ENCODE data around the gene MNT.

MNT gene

GRCh38 chr17:2396192-2396567 lies 4.7 kb downstream of the MNT start:
- CTCF ChIA-PET, result interaction anchor here (1.6 kb wide), 1 partner anchor 14 kb away, joined by 7 read pairs; no protein-coding TSS in a partner anchor
- peak overlapping the region; percentile 88 for H3K27ac Mint-ChIP-seq
- no peak for DNase-seq
- H3K36me3 Mint-ChIP-seq, result peaks cover 14% of the 10 kb centered on the region
- H3K9me3 Mint-ChIP-seq, result no peaks in the 10 kb centered on the region
- peak overlapping the region; percentile 70 for H3K4me3 Mint-ChIP-seq
- peaks cover under 1% of the 10 kb centered on the region for H3K27me3 Mint-ChIP-seq
- peaks cover 63% of the 10 kb centered on the region for H3K4me1 Mint-ChIP-seq

DNA sequence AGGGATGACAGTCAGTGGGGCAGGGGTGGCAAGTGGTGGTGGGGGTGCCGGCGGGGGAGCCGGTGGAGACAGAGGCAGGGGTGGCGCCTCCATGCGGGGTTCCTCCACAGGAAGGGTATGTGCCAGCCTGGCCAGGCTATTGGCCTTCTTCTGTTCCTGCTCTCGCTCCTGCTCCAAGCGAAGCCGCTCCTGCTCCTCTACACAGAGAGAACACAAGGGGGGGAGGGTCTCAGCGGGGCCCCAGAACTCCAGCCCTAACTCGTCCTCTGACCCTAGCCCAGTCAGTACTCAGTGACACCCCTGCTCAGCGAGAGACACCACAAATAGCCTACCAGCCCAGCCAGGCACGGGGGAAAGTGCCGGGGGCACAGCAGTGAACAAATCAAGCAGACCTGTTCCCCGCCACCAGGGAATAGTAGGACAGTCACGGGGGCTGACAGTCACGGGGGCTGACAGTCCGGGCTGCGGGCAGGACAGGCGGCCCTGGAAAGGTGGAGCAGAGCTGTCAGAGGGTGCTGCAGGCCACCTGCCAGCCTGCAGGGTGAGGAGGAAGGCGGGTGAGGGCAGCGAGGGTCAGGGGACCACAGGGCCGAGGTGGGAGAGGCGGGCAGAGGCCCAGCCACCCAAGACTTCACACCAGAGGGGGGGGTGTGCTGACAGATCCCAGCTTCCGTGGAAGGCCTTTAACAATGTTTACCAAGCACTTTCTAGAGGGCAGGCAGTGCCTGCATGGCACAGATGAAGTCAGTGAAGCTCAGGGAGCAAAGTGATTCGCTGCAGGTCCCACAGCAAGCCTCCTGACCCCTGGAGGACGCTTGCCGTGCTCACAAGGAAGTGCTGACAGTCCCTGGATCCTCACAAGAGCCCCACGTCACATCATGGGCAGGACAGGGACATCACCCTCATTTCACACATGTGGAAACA lies 5.3 kb downstream of the MNT start:
- Mint-ChIP-seq H3K4me3 (peak overlapping the region; percentile 70), H3K4me1 (peaks cover 67% of the 10 kb centered on the region), H3K27me3 (no peaks in the 10 kb centered on the region), H3K27ac (peak overlapping the region; percentile 88), H3K36me3 (peaks cover 14% of the 10 kb centered on the region), H3K9me3 (no peaks in the 10 kb centered on the region)
- DNase-seq, result no peak
- CTCF ChIA-PET, result interaction anchor here (1.6 kb wide), 1 partner anchor 13 kb away, joined by 7 read pairs; no protein-coding TSS in a partner anchor

- Mint-ChIP-seq H3K27ac (peak overlapping the region; percentile 88), H3K4me3 (peak overlapping the region; percentile 79), H3K9me3 (no peaks in the 10 kb centered on the region), H3K36me3 (peaks cover 15% of the 10 kb centered on the region), H3K27me3 (no peaks in the 10 kb centered on the region), H3K4me1 (peaks cover 73% of the 10 kb centered on the region)
- no peak for DNase-seq
- CTCF ChIA-PET, result no interaction called here
These were observed 6.1 kb downstream of the MNT start for GRCh38 chr17:2394775-2395201.

DNA sequence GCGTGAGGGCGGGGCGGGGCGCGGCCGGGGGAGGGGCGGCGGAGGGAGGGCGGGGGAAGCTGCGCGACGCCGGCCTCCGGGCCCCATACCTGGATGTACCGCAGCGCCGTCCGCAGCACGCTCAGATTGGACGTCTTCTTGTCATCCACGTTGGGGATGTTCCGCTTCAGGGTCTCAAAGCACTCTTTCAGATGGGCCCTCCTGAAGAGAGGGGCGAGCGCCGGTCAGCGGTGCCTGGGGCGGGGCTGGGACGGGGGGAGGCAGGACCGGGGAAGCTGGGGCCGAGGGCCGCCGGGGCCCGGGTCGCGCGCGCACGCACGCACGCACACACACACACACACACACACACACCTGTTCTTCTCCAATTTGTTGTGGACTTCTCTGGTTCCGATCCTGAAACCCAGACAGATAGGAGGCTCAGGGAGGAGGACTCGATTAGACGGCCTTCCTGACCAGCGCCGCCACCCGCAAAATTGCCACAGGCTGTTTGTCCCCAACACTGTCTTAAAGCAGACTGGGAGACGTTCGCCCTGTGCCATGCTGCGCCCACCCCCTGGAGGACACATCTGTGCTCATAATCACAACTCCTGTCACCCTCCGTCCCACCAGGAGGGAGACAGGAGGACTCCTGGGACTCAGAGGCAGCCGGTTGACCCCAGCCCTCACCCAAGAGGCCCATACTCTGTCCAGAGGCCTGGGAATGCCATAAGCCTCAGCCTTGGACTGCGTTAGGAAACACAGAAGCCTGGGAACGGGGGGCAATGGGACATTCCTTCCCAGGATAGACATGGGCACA lies 6.7 kb downstream of the MNT start:
- no peak for DNase-seq
- peak overlapping the region; percentile 79 for H3K4me3 Mint-ChIP-seq
- CTCF ChIA-PET, result no interaction called here
- no peaks in the 10 kb centered on the region for H3K27me3 Mint-ChIP-seq
- peaks cover 74% of the 10 kb centered on the region for H3K4me1 Mint-ChIP-seq
- H3K36me3 Mint-ChIP-seq, result peaks cover 17% of the 10 kb centered on the region
- no peaks in the 10 kb centered on the region for H3K9me3 Mint-ChIP-seq
- H3K27ac Mint-ChIP-seq, result peak overlapping the region; percentile 88

DNA sequence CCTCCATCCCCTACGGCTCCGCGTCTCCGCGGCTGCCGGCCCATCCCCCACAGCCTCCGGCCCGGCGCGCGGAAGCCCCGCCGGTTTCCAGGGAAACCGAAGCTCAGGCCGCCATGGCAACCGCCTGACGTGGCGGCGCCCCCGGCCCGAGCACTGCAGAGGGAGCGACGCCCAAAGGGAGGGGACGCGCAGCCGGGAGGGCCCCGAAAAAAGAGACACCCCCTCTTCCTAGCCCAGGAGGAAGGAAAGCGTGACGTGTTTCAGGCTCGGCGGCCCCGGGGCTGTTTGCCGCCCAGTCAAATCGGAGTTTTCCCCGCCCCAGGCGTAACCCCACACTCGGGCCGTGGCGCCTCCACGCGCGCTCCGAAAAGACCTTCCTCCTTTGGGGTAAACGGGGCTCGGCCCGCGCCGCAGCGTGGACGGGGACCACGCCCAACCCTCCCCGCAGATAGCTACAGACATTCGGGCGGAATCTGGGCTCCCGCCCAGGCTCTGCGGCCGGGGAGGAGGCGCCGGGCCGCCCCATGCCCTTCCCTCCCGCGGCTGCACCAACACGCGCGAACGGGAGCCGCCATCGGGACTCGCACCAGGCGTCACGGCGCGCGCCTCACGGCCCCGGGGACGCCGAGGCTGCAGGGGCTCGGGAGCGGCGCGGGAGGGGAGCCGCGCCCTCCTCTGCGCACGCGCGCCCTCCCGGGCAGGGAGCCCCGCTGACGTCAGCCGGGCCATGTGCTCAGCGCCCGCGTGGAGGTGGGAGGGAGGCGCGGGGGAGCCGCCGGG lies 7.5 kb downstream of the MNT start:
- peak; percentile 93 for DNase-seq
- CTCF ChIA-PET, result interaction anchor here (3.1 to 3.2 kb wide), 2 partner anchors 11 to 23 kb away, joined by 21 to 28 read pairs; no protein-coding TSS in a partner anchor

GRCh38 chr17:2392252-2393173 lies 8.3 kb downstream of the MNT start:
- Mint-ChIP-seq H3K36me3 (peaks cover 21% of the 10 kb centered on the region), H3K4me3 (peak overlapping the region; percentile 96), H3K9me3 (no peaks in the 10 kb centered on the region), H3K27me3 (no peaks in the 10 kb centered on the region), H3K27ac (peak overlapping the region; percentile 99), H3K4me1 (peaks cover 65% of the 10 kb centered on the region)
- peak; percentile 97 for DNase-seq
- CTCF ChIA-PET, result interaction anchor here (1.4 to 3.2 kb wide), 3 partner anchors 9 to 24 kb away, joined by 7 to 28 read pairs (median 21); no protein-coding TSS in a partner anchor

More for the DNA sequence above, 7.5 kb downstream of the MNT start:
- H3K9me3 Mint-ChIP-seq, result no peaks in the 10 kb centered on the region
- H3K27ac Mint-ChIP-seq, result peak overlapping the region; percentile 96
- H3K36me3 Mint-ChIP-seq, result peaks cover 21% of the 10 kb centered on the region
- H3K4me3 Mint-ChIP-seq, result peak overlapping the region; percentile 79
- H3K4me1 Mint-ChIP-seq, result peaks cover 73% of the 10 kb centered on the region
- no peaks in the 10 kb centered on the region for H3K27me3 Mint-ChIP-seq

GRCh38 chr17:2391597-2392251 lies 9.1 kb downstream of the MNT start:
- H3K4me1 Mint-ChIP-seq, result peaks cover 57% of the 10 kb centered on the region
- H3K27ac Mint-ChIP-seq, result peak overlapping the region; percentile 99
- CTCF ChIA-PET, result interaction anchor here (1.4 to 3.2 kb wide), 3 partner anchors 9 to 24 kb away, joined by 7 to 28 read pairs (median 21); no protein-coding TSS in a partner anchor
- H3K4me3 Mint-ChIP-seq, result peak overlapping the region; percentile 96
- H3K9me3 Mint-ChIP-seq, result no peaks in the 10 kb centered on the region
- peaks cover 21% of the 10 kb centered on the region for H3K36me3 Mint-ChIP-seq
- H3K27me3 Mint-ChIP-seq, result no peaks in the 10 kb centered on the region
- no peak for DNase-seq

GRCh38 chr17:2390199-2390836 lies 10.5 kb downstream of the MNT start:
- no peak for DNase-seq
- H3K4me3 Mint-ChIP-seq, result peak overlapping the region; percentile 51
- H3K36me3 Mint-ChIP-seq, result peaks cover 20% of the 10 kb centered on the region
- CTCF ChIA-PET, result interaction anchor here (3.1 to 3.2 kb wide), 2 partner anchors 8 to 26 kb away, joined by 21 to 28 read pairs; no protein-coding TSS in a partner anchor
- H3K27ac Mint-ChIP-seq, result peak overlapping the region; percentile 55
- no peaks in the 10 kb centered on the region for H3K27me3 Mint-ChIP-seq
- H3K9me3 Mint-ChIP-seq, result no peaks in the 10 kb centered on the region
- peaks cover 44% of the 10 kb centered on the region for H3K4me1 Mint-ChIP-seq

- no peaks in the 10 kb centered on the region for H3K27me3 Mint-ChIP-seq
- H3K4me3 Mint-ChIP-seq, result no peak overlapping the region
- CTCF ChIA-PET, result interaction anchor here (13.1 kb wide), 1 partner anchor 22 kb away, joined by 467 read pairs; the partner anchor contains the start of gene MNT
- peaks cover 20% of the 10 kb centered on the region for H3K36me3 Mint-ChIP-seq
- peaks cover 33% of the 10 kb centered on the region for H3K4me1 Mint-ChIP-seq
- no peak for DNase-seq
- peak overlapping the region; percentile 52 for H3K27ac Mint-ChIP-seq
- H3K9me3 Mint-ChIP-seq, result no peaks in the 10 kb centered on the region
These were observed 12.2 kb downstream of the MNT start for GRCh38 chr17:2388683-2389055.

DNA sequence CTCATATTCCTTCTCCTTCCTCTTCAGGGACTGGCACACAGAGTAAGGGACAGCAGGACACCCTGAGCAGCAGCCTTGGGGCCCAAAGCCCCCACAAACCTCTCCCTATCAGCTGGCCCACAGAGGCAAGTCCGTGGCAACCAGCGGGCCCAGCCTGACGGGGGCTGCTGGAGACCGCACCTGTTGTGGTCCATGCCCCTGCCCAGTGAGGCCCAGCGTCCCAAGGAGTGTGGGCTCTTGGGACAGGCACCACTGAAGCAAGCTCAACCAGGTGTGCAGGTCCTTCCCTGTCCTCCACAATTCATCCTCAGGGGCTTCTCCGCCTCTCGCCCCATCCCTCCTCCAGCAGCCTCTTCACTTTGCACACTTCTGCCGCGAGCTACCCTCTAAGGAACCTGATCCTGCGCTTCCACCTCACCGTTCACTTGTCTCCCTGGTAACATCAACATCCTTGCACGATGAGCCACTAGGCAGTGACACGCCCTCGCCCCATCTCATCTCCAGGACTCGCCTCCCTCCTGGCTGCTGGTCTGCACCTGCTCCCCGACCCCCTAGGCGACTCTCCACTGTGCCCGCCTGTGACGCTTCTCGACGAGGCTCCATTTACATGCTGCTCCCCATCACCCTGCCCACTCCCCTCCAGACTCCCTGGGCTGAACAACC lies 12.7 kb downstream of the MNT start:
- H3K36me3 Mint-ChIP-seq, result peaks cover 21% of the 10 kb centered on the region
- DNase-seq, result no peak
- H3K9me3 Mint-ChIP-seq, result no peaks in the 10 kb centered on the region
- CTCF ChIA-PET, result interaction anchor here (13.1 kb wide), 1 partner anchor 23 kb away, joined by 467 read pairs; the partner anchor contains the start of gene MNT
- H3K4me1 Mint-ChIP-seq, result peaks cover 36% of the 10 kb centered on the region
- H3K4me3 Mint-ChIP-seq, result no peak overlapping the region
- no peak overlapping the region for H3K27ac Mint-ChIP-seq
- no peaks in the 10 kb centered on the region for H3K27me3 Mint-ChIP-seq

- Mint-ChIP-seq H3K27ac (no peak overlapping the region), H3K4me1 (peaks cover 41% of the 10 kb centered on the region)
- CTCF ChIA-PET, result interaction anchor here (13.1 kb wide), 1 partner anchor 23 kb away, joined by 467 read pairs; the partner anchor contains the start of gene MNT
These were observed 13.5 kb downstream of the MNT start for GRCh38 chr17:2387086-2388019.

More at GRCh38 chr17:2387086-2388019, 13.5 kb downstream of the MNT start:
- Mint-ChIP-seq H3K27me3 (no peaks in the 10 kb centered on the region), H3K9me3 (no peaks in the 10 kb centered on the region), H3K36me3 (peaks cover 21% of the 10 kb centered on the region), H3K4me3 (no peak overlapping the region)
- no peak for DNase-seq

All from activated naive CD4-positive, alpha-beta T cell treated with anti-CD3 and anti-CD28 coated beads, Interleukin-2, amount 10 ng/mL, durations not matched to agents 7 days and 5 days (primary cell).